Calu3 (cell line): Measurements from ENCODE around the gene GAB3. TPM values are rescaled to one million over a fixed set of nuclear protein-coding genes. Genes with fewer than 3 reads are reported as not detected.
"Not testable (repeated sequence)": the region's sequence is repeated elsewhere in the genome, so short reads cannot be mapped to it uniquely, and the experiment has no call there.

ENCODE experiments used
- BruUV-seq: library from RNA; stranded (reverse); fragments of 400-500 nt; replicated peaks from 2 replicates; lab custom pipeline; 2021; lab: Mats Ljungman, UMichigan
- CTCF ChIA-PET: fragments of 300-600 bp; sonication (Branson Sonifier 250); formaldehyde crosslinking; loops from one replicate; lab custom pipeline; 2022; ENCODE audit warnings: antibody characterized with exemption; lab: Charles Lee
- DNase-seq: peaks from one replicate; pipeline ENCODE4 v3.0.0; 2022
- H3K27ac Mint-ChIP-seq: one replicate; pipeline ENCODE4 v1.8.0; 2022; ENCODE audit warnings: mixed read lengths; ENCODE audit not compliant: unreplicated experiment
- H3K27me3 Mint-ChIP-seq: one replicate; pipeline ENCODE4 v1.8.0; 2022; ENCODE audit warnings: mixed read lengths; ENCODE audit not compliant: unreplicated experiment
- H3K36me3 Mint-ChIP-seq: one replicate; pipeline ENCODE4 v1.8.0; 2022; ENCODE audit warnings: mild to moderate bottlenecking, moderate library complexity, mixed read lengths; ENCODE audit not compliant: insufficient read depth, unreplicated experiment
- H3K4me1 Mint-ChIP-seq: one replicate; pipeline ENCODE4 v1.8.0; 2022; ENCODE audit warnings: mild to moderate bottlenecking, low read depth, mixed read lengths; ENCODE audit not compliant: unreplicated experiment
- H3K4me3 Mint-ChIP-seq: one replicate; pipeline ENCODE4 v1.8.0; 2022; ENCODE audit warnings: mild to moderate bottlenecking, low read depth, moderate library complexity, mixed read lengths; ENCODE audit not compliant: unreplicated experiment
- H3K9me3 Mint-ChIP-seq: one replicate; pipeline ENCODE4 v1.8.0; 2022; ENCODE audit warnings: low read depth, mixed read lengths; ENCODE audit not compliant: unreplicated experiment
- CTCF ChIP-seq: fragments of 200-600 bp; IDR thresholded peaks from one replicate; pipeline ENCODE4 v1.8.0; 2022; ENCODE audit warnings: antibody characterized with exemption; ENCODE audit not compliant: unreplicated experiment
- intact Hi-C: fragments of 100-400 bp; cut with micrococcal nuclease; formaldehyde crosslinking; loops from one replicate; pipeline ENCODE4 v1.10.0; 2022; ENCODE audit not compliant: unreplicated experiment
- total RNA-seq: library from RNA; stranded (reverse); gene quantifications from 2 replicates; pipeline ENCODE4 v1.2.3, GENCODE V29; 2022

GAB3 gene
- total RNA-seq, 1 experiment from 2014 or later: not detected

GRCh38 chrX:154650221-154650510 lies 100.7 kb downstream of the GAB3 start:
- CTCF ChIA-PET: no interaction called here
- H3K27ac Mint-ChIP-seq: no peak overlapping the region
- no peak for DNase-seq
- peaks cover 39% of the 10 kb centered on the region for H3K27me3 Mint-ChIP-seq
- H3K9me3 Mint-ChIP-seq: no peaks in the 10 kb centered on the region
- BruUV-seq: no TSS peak
- H3K36me3 Mint-ChIP-seq: no peaks in the 10 kb centered on the region
- H3K4me1 Mint-ChIP-seq: peaks cover 4% of the 10 kb centered on the region
- intact Hi-C loops: no loop called here
- no peak for TF ChIP-seq CTCF
- peak overlapping the region; percentile 26 for H3K4me3 Mint-ChIP-seq

- intact Hi-C loops: no loop called here
- Mint-ChIP-seq H3K27ac (no peak overlapping the region), H3K4me3 (peak overlapping the region; percentile 26), H3K27me3 (peaks cover 34% of the 10 kb centered on the region), H3K4me1 (no peaks in the 10 kb centered on the region), H3K36me3 (no peaks in the 10 kb centered on the region), H3K9me3 (no peaks in the 10 kb centered on the region)
- DNase-seq: no peak
- no peak for TF ChIP-seq CTCF
- no TSS peak for BruUV-seq
- CTCF ChIA-PET: no interaction called here
Measured at GRCh38 chrX:154649503-154650220, 101.2 kb downstream of the GAB3 start.

GRCh38 chrX:154648931-154649330 lies 101.9 kb downstream of the GAB3 start:
- CTCF ChIA-PET: no interaction called here
- no peak overlapping the region for H3K4me3 Mint-ChIP-seq
- no peak for DNase-seq
- no TSS peak for BruUV-seq
- no peaks in the 10 kb centered on the region for H3K36me3 Mint-ChIP-seq
- TF ChIP-seq CTCF: no peak
- no peaks in the 10 kb centered on the region for H3K9me3 Mint-ChIP-seq
- H3K4me1 Mint-ChIP-seq: no peaks in the 10 kb centered on the region
- H3K27ac Mint-ChIP-seq: no peak overlapping the region
- peaks cover 30% of the 10 kb centered on the region for H3K27me3 Mint-ChIP-seq
- intact Hi-C loops: no loop called here

GRCh38 chrX:154645745-154646378 lies 105.0 kb downstream of the GAB3 start:
- H3K9me3 Mint-ChIP-seq, H3K4me1 Mint-ChIP-seq, H3K27ac Mint-ChIP-seq, H3K36me3 Mint-ChIP-seq, H3K4me3 Mint-ChIP-seq, CTCF ChIA-PET, DNase-seq, BruUV-seq, intact Hi-C loops: not testable (repeated sequence)
- peaks cover 24% of the 10 kb centered on the region for H3K27me3 Mint-ChIP-seq

- DNase-seq, H3K4me3 Mint-ChIP-seq, H3K9me3 Mint-ChIP-seq, BruUV-seq, H3K27me3 Mint-ChIP-seq, H3K36me3 Mint-ChIP-seq, intact Hi-C loops, CTCF ChIA-PET, H3K27ac Mint-ChIP-seq, H3K4me1 Mint-ChIP-seq: not testable (repeated sequence)
Measured at GRCh38 chrX:154643708-154644107, 107.2 kb downstream of the GAB3 start.

GRCh38 chrX:154641740-154642139 lies 109.1 kb downstream of the GAB3 start:
- H3K4me1 Mint-ChIP-seq, intact Hi-C loops, H3K27ac Mint-ChIP-seq, H3K4me3 Mint-ChIP-seq, H3K9me3 Mint-ChIP-seq, CTCF ChIA-PET, H3K36me3 Mint-ChIP-seq, H3K27me3 Mint-ChIP-seq, DNase-seq, BruUV-seq: not testable (repeated sequence)

GRCh38 chrX:154633661-154634060 lies 117.2 kb downstream of the GAB3 start:
- intact Hi-C loops, H3K27ac Mint-ChIP-seq, H3K4me3 Mint-ChIP-seq, H3K27me3 Mint-ChIP-seq, BruUV-seq, H3K36me3 Mint-ChIP-seq, H3K4me1 Mint-ChIP-seq, DNase-seq, H3K9me3 Mint-ChIP-seq, CTCF ChIA-PET: not testable (repeated sequence)
